Lower lobe of right lung (tissue), 2 donors: ENCODE measurements around the gene ZBTB2. TPM values are rescaled to one million over a fixed set of nuclear protein-coding genes. Genes with fewer than 3 reads are reported as not detected.
"Not testable (repeated sequence)": the region's sequence is repeated elsewhere in the genome, so short reads cannot be mapped to it uniquely, and the experiment has no call there.

Source experiments
- ATAC-seq, 2 donors: fragments of 200-7000 bp; cut with Tn5 transposase; one replicate each; pipeline ENCODE4 v1.9.1; 2020 to 2022; ENCODE audit warnings: mild to moderate bottlenecking in 2 of 2, moderate library complexity in 2 of 2
- DNase-seq: peaks from one replicate; pipeline ENCODE4 v3.0.0-alpha.2; 2020
- H3K27ac ChIP-seq: fragments of 200-600 bp; one replicate; pipeline ENCODE4 v1.8.0; 2022
- H3K27me3 ChIP-seq: fragments of 200-600 bp; one replicate; pipeline ENCODE4 v1.8.0; 2022; ENCODE audit warnings: low read depth
- H3K36me3 ChIP-seq: fragments of 200-600 bp; one replicate; pipeline ENCODE4 v1.8.0; 2022; ENCODE audit warnings: mild to moderate bottlenecking
- H3K4me1 ChIP-seq: fragments of 200-600 bp; one replicate; pipeline ENCODE4 v1.8.0; 2022
- H3K4me3 ChIP-seq: fragments of 200-600 bp; one replicate; pipeline ENCODE4 v1.8.0; 2022; ENCODE audit warnings: mild to moderate bottlenecking
- H3K9me3 ChIP-seq: fragments of 200-600 bp; one replicate; pipeline ENCODE4 v1.8.0; 2022
- CTCF ChIP-seq: fragments of 200-600 bp; IDR thresholded peaks from one replicate; pipeline ENCODE4 v1.8.0; 2022; ENCODE audit warnings: antibody characterized with exemption, mild to moderate bottlenecking
- intact Hi-C: fragments of 100-400 bp; cut with DNase I; formaldehyde crosslinking; loops from one replicate; pipeline ENCODE4 v1.11.0; 2022
- total RNA-seq: library from RNA; stranded (reverse); fragmentation: NEBNext Ultra II Directional; extraction: Animal tissue kit (Norgen Biotek cat#: 25700); gene quantifications from one replicate; pipeline ENCODE4 v1.2.1, GENCODE V29; 2021
- donor health status: DM: no; HTN: yes; CAD: no; lungs with severe emphysema.

The ZBTB2 gene
- total RNA-seq, 1 donor from 2014 or later: 10.3 TPM

- H3K36me3 ChIP-seq: peaks cover 24% of the 10 kb centered on the region
- no peak for DNase-seq
These were observed 40.1 kb downstream of the ZBTB2 start for GRCh38 chr6:151351146-151351700.

GRCh38 chr6:151350442-151351145 is 40.8 kb downstream of the ZBTB2 start:
- intact Hi-C loops: no loop called here
- DNase-seq: no peak
- no peaks in the 10 kb centered on the region for H3K4me1 ChIP-seq

More at GRCh38 chr6:151351146-151351700, 40.1 kb downstream of the ZBTB2 start:
- no peak overlapping the region for H3K4me3 ChIP-seq
- intact Hi-C loops: no loop called here
- no peak for TF ChIP-seq CTCF
- ATAC-seq: no peak
- no peaks in the 10 kb centered on the region for H3K9me3 ChIP-seq
- no peaks in the 10 kb centered on the region for H3K27me3 ChIP-seq
- no peaks in the 10 kb centered on the region for H3K4me1 ChIP-seq
- H3K27ac ChIP-seq: no peak overlapping the region

DNA sequence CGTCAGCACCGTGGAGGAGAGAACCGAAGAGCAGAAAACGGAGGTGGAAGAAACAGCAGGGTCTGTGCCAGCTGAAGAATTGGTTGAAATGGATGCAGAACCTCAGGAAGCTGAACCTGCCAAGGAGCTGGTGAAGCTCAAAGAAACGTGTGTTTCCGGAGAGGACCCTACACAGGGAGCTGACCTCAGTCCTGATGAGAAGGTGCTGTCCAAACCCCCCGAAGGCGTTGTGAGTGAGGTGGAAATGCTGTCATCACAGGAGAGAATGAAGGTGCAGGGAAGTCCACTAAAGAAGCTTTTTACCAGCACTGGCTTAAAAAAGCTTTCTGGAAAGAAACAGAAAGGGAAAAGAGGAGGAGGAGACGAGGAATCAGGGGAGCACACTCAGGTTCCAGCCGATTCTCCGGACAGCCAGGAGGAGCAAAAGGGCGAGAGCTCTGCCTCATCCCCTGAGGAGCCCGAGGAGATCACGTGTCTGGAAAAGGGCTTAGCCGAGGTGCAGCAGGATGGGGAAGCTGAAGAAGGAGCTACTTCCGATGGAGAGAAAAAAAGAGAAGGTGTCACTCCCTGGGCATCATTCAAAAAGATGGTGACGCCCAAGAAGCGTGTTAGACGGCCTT is 41.6 kb downstream of the ZBTB2 start:
- no peak overlapping the region for H3K4me3 ChIP-seq
- intact Hi-C loops: no loop called here
- peaks cover 24% of the 10 kb centered on the region for H3K36me3 ChIP-seq
- H3K9me3 ChIP-seq: no peaks in the 10 kb centered on the region
- TF ChIP-seq CTCF: no peak
- H3K27me3 ChIP-seq: no peaks in the 10 kb centered on the region
- no peaks in the 10 kb centered on the region for H3K4me1 ChIP-seq
- DNase-seq (no peak), ATAC-seq (no peak)
- no peak overlapping the region for H3K27ac ChIP-seq

More at GRCh38 chr6:151350442-151351145, 40.8 kb downstream of the ZBTB2 start:
- Histone ChIP-seq H3K9me3 (no peaks in the 10 kb centered on the region), H3K36me3 (peaks cover 24% of the 10 kb centered on the region), H3K27me3 (no peaks in the 10 kb centered on the region), H3K4me3 (no peak overlapping the region), H3K27ac (no peak overlapping the region)
- no peak for TF ChIP-seq CTCF
- no peak for ATAC-seq

- H3K36me3 ChIP-seq, intact Hi-C loops, H3K27me3 ChIP-seq, H3K9me3 ChIP-seq, DNase-seq, ATAC-seq, H3K4me3 ChIP-seq, H3K27ac ChIP-seq, H3K4me1 ChIP-seq: not testable (repeated sequence)
These were observed 48.6 kb downstream of the ZBTB2 start for GRCh38 chr6:151342750-151343149.

- intact Hi-C loops: no loop called here
- no peak overlapping the region for H3K4me3 ChIP-seq
- no peaks in the 10 kb centered on the region for H3K36me3 ChIP-seq
- no peaks in the 10 kb centered on the region for H3K27me3 ChIP-seq
- H3K4me1 ChIP-seq: no peaks in the 10 kb centered on the region
- no peak for TF ChIP-seq CTCF
- ATAC-seq (no peak), DNase-seq (no peak)
- no peaks in the 10 kb centered on the region for H3K9me3 ChIP-seq
- H3K27ac ChIP-seq: no peak overlapping the region
These were observed 49.7 kb downstream of the ZBTB2 start for GRCh38 chr6:151341476-151342195.
